Psoas muscle (tissue), 8 donors: ENCODE results near the gene XPA. TPM values are rescaled to one million over a fixed set of nuclear protein-coding genes. Genes with fewer than 3 reads are reported as not detected.

ENCODE experiments used
- ATAC-seq, 4 donors: fragments of 200-7000 bp; cut with Tn5 transposase; one replicate each; pipeline ENCODE4 v1.9.1; 2020; ENCODE audit warnings: moderate library complexity in 3 of 4, mild to moderate bottlenecking in 2 of 4
- DNase-seq, 2 donors: peaks; one replicate each; pipeline ENCODE4 v3.0.0-alpha.2; 2020
- H3K27ac ChIP-seq: fragments of 200-600 bp; one replicate; pipeline ENCODE4 v1.8.0; 2022
- H3K27me3 ChIP-seq, 3 donors: fragments of 200-600 bp in 1 of 3; one replicate each; pipeline versions ENCODE4 v1.6.1 to v1.8.0; 2013 to 2022; ENCODE audit warnings: low read length in 2 of 3, mild to moderate bottlenecking in 2 of 3, moderate library complexity in 1 of 3; ENCODE audit not compliant: insufficient read depth in 3 of 3
- H3K36me3 ChIP-seq, 2 donors: fragments of 200-600 bp in 1 of 2; one replicate each; pipeline versions ENCODE4 v1.6.1 to v1.8.0; 2013 to 2022; ENCODE audit warnings: low read depth in 1 of 2, mild to moderate bottlenecking in 1 of 2, moderate library complexity in 1 of 2; ENCODE audit not compliant: insufficient read depth in 1 of 2
- H3K4me1 ChIP-seq: fragments of 200-600 bp; one replicate; pipeline ENCODE4 v1.8.0; 2022
- H3K4me3 ChIP-seq: fragments of 200-600 bp; one replicate; pipeline ENCODE4 v1.8.0; 2022; ENCODE audit warnings: mild to moderate bottlenecking
- H3K9me3 ChIP-seq: fragments of 200-600 bp; one replicate; pipeline ENCODE4 v1.8.0; 2022
- WGBS, 3 donors: extraction: QIAGEN DNeasy Blood & Tissue Kit; methylation state at CpG; one replicate each; pipeline versions ENCODE4 v1.1.6 to v1.1.7; 2013; 5-methylcytosine and 5-hydroxymethylcytosine counted together
- intact Hi-C, 2 donors: fragments of 100-400 bp; cut with DNase I; formaldehyde crosslinking; loops; one replicate each; pipeline versions ENCODE4 v1.11.0 to v1.14.2; 2022
- polyA plus RNA-seq, 3 donors: library from polyadenylated mRNA; stranded (reverse); fragments of 200-250 nt; gene quantifications; one replicate each; pipeline ENCODE4 v1.2.3, GENCODE V29; 2013
- total RNA-seq, 4 donors: library from RNA; stranded (reverse); fragmentation: NEBNext Ultra II Directional in 2 of 4; extraction: Animal tissue kit (Norgen Biotek cat#: 25700) in 2 of 4; gene quantifications; one replicate each; pipeline versions ENCODE4 v1.2.1 to v1.2.4, GENCODE V29; 2021 to 2023
- TF ChIP-seq, protein P1 (sequence below): fragments of 200-600 bp; IDR thresholded peaks from one replicate; pipeline ENCODE4 v1.8.0; 2022; ENCODE audit warnings: antibody characterized with exemption
- donor health status: healthy with polysubstance abuse.
- donor health status: DM: no; HTN: no; CAD: no; lungs with moderate emphysema.
- donor health status: Bipolar disorder and iron deficiency.
- donor health status: healthy.
- donor health status: DM: yes; HTN: yes; CAD: no.
- donor health status: DM: no; HTN: no; CAD: no.
- donor health status: DM: no; HTN: no; CAD: no.
- donor health status: DM: yes; HTN: yes; CAD: no.

The XPA gene
- total and polyA plus RNA-seq, 7 donors, result 5.2 to 17.6 (median 10.5) TPM

DNA sequence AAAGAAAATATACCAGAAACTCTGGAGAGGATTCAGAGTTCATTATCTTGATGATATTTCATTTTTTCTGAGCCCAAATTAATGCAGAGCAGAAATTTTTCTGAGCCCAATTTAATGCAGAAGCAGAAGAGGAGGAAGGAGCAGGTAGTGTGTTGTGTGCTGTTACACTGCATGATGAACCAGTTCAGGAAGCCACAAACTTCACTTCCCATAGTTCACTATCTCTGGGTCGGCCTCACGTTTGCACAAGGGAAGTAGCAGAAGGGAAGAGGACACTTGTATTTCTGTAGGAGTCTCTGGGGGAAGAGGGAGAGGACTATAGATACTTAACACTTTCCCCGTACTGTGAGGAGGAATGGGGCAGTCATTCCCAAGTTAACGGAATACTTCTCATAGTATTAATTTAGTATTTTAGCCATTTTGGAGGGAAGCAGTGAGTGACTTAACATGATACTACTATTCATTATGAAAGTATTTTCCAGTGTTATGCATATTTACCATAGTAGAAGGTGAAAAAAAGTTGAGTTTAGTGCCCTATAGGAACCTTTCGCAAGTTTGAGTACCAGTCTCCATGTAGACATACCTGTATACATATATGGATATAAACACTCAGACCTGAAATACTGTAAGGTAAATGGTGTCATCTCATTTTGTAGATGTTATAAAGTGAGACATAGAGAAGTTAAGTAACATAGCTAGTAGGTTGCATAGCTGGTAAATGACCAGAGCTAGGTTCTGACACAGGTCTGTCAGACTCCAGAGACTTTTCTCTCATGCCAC is 30.0 kb downstream of the XPA start:
- Histone ChIP-seq H3K27me3 (no peaks in the 10 kb centered on the region), H3K4me1 (no peaks in the 10 kb centered on the region), H3K4me3 (no peak overlapping the region), H3K9me3 (no peaks in the 10 kb centered on the region), H3K27ac (no peak overlapping the region), H3K36me3 (peaks cover 28 to 100% of the 10 kb centered on the region in 2 donors)
- no peak for ATAC-seq
- no peak for DNase-seq
- intact Hi-C loops, result no loop called here
- TF ChIP-seq, protein P1, sequence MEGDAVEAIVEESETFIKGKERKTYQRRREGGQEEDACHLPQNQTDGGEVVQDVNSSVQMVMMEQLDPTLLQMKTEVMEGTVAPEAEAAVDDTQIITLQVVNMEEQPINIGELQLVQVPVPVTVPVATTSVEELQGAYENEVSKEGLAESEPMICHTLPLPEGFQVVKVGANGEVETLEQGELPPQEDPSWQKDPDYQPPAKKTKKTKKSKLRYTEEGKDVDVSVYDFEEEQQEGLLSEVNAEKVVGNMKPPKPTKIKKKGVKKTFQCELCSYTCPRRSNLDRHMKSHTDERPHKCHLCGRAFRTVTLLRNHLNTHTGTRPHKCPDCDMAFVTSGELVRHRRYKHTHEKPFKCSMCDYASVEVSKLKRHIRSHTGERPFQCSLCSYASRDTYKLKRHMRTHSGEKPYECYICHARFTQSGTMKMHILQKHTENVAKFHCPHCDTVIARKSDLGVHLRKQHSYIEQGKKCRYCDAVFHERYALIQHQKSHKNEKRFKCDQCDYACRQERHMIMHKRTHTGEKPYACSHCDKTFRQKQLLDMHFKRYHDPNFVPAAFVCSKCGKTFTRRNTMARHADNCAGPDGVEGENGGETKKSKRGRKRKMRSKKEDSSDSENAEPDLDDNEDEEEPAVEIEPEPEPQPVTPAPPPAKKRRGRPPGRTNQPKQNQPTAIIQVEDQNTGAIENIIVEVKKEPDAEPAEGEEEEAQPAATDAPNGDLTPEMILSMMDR, result no peak
- 74 to 85% (median 79%) methylated on average over 5 of the region's 5 CpGs for WGBS, 3 donors

DNA sequence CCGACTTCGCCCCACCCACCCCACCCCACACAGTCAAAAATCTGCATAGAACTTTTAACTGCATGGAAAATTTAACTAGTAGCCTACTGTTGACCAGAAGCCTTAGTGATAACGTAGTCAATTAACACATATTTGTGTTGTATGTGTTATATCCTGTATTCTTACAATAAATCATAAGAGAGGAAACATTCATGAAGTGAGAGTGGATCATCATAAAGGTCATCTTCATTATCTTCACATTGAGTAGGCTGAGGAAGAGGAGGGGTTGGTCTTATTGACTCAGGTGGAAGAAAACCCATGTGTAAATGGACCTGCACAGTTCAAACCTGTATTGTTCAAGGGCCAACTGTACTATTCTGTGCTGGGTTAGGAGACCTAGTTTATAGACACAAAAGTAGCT is 31.4 kb downstream of the XPA start:
- intact Hi-C loops, result no loop called here
- Histone ChIP-seq H3K9me3 (no peaks in the 10 kb centered on the region), H3K27me3 (no peaks in the 10 kb centered on the region), H3K4me1 (no peaks in the 10 kb centered on the region), H3K4me3 (no peak overlapping the region), H3K27ac (no peak overlapping the region), H3K36me3 (peaks cover 26 to 100% of the 10 kb centered on the region in 2 donors)
- TF ChIP-seq, protein P1, result no peak
- ATAC-seq (no peak), DNase-seq (no peak)
- WGBS, 3 donors, result 93 to 95% (median 93%) methylated on average over 3 of the region's 3 CpGs

DNA sequence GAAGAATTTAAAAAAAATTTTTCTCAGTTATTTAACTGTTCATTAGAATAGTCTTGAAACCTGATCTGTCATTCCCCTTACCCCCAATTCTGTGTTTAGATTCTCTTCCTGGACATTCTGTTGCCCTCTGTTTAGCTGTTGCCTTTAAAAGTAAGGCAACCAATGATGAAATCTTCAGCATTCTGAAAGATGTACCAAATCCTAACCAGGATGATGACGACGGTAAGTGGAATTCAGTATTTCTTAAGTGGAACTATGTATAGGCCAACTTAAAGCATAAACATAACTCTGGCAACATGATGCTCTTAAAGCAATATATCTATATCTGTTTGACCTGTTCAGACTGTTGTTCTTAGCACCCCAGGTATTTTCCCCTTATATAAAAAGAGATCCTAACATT is 36.3 kb downstream of the XPA start:
- no peak for DNase-seq
- TF ChIP-seq, protein P1, result no peak
- H3K36me3 ChIP-seq, result peaks cover 18 to 100% of the 10 kb centered on the region in 2 donors
- H3K4me3 ChIP-seq, result no peak overlapping the region
- no peaks in the 10 kb centered on the region for H3K27me3 ChIP-seq
- H3K4me1 ChIP-seq, result no peaks in the 10 kb centered on the region
- no peaks in the 10 kb centered on the region for H3K9me3 ChIP-seq
- H3K27ac ChIP-seq, result no peak overlapping the region
- intact Hi-C loops, result no loop called here
- no peak for ATAC-seq
- WGBS, 3 donors, result 85 to 96% (median 93%) methylated on average over 2 of the region's 2 CpGs

DNA sequence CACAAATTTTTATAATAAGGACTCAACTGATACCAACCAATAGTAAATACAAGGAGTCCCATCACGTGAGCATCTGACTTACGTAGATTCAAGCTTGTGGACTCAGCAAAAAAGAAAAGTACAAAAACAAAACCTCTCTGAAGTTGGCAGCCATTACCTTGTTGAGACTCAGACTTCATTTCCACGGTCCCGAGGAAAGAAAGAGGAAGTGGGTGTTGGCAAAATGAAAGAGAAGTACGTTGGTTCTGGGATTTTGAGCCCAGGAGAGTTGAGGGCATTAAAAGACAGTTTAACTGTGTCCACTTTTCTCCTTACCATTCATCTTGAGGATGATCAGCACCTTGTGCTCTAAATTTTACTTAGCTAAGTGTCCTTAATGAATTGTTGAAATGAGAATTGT is 36.8 kb downstream of the XPA start:
- Histone ChIP-seq H3K4me1 (no peaks in the 10 kb centered on the region), H3K27ac (no peak overlapping the region), H3K27me3 (no peaks in the 10 kb centered on the region), H3K4me3 (no peak overlapping the region), H3K36me3 (peaks cover 18 to 100% of the 10 kb centered on the region in 2 donors), H3K9me3 (no peaks in the 10 kb centered on the region)
- no peak for DNase-seq
- no peak for ATAC-seq
- WGBS, 3 donors, result 67 to 80% (median 72%) methylated on average over 5 of the region's 5 CpGs
- intact Hi-C loops, result no loop called here
- TF ChIP-seq, protein P1, result no peak

DNA sequence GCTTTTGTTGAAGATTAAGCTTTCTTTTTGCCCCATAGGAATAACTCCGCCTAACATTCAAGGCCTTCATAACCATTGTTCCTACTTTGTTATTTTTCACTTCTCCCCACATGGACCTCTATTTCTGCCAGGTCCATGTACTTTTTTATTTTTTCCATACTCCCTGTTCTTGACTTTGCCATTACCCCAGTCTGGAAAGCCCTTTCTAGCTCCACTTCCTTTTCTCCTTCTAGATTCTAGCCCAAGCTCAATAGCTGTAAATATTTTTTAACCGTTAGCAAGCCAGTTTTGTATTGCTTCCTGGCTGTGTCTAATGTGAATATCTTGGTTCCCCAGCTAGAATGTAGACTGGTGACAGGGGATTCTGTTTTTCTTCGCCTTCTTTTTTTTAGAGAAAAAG is 37.4 kb downstream of the XPA start:
- intact Hi-C loops, result no loop called here
- DNase-seq (no peak), ATAC-seq (no peak)
- H3K27ac ChIP-seq, result no peak overlapping the region
- H3K4me3 ChIP-seq, result no peak overlapping the region
- H3K27me3 ChIP-seq, result no peaks in the 10 kb centered on the region
- 91 to 95% (median 93%) methylated on average over 3 of the region's 3 CpGs for WGBS, 3 donors
- TF ChIP-seq, protein P1, result no peak
- peaks cover 18 to 100% of the 10 kb centered on the region in 2 donors for H3K36me3 ChIP-seq
- H3K4me1 ChIP-seq, result no peaks in the 10 kb centered on the region
- no peaks in the 10 kb centered on the region for H3K9me3 ChIP-seq
